GM18502 (cell line): ENCODE data around the gene ACOX2.

Experiments used
- ATAC-seq: cut with Tn5 transposase; IDR thresholded peaks from one replicate; pipeline ENCODE4 v1.9.1; 2021; ENCODE audit warnings: mild to moderate bottlenecking; ENCODE audit not compliant: unreplicated experiment, poor library complexity

Gene ACOX2

DNA sequence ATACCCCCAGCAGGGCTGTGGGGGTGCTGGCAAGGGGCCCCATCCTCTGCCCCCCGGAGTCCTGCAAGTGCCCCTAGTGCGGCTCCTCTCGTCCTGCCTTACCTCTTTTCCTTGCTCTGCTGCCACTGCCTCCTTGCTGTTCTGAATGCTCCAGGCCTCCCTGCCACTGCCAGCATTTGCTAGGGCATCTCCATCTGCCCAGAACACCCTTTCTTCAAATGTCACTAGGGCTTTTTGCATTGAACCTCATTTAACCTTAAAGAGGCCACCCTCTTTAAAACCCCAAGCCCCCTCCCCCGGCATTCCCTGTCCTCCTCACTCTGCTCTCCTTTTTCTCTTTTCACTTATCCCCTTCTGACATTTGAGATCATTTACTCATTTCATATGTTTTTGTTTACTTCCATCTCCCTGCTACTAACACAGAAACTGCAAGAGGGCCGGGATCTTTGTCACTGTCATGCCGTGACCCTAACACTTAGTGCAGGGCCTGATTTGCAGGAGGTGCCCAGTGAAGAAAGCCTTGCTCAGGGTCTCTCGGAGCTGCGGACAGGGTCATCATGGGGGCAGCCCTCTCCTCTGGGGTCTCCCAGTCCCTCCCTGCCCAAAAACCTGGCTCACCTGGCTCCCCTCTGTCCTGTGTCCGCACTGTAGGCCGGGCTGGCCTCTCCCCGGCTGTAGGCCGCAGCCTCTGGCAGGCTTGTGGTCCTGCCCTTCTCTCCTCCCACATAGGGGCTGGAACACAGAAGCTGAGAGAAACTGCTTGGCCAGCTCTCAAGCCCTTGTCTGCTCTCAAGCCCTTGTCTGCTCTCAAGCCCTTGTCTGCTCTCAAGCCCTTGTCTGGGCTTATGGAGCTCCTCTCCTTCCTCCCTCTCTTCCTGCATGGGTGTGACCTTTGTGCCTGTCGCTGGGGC, at the start of gene ACOX2:
TSS of gene ACOX2 (minus strand) at position 690 of the 911 bp plus-strand sequence. CDS start 2,084 bp downstream, outside the sequence.
- ATAC-seq: no peak

DNA sequence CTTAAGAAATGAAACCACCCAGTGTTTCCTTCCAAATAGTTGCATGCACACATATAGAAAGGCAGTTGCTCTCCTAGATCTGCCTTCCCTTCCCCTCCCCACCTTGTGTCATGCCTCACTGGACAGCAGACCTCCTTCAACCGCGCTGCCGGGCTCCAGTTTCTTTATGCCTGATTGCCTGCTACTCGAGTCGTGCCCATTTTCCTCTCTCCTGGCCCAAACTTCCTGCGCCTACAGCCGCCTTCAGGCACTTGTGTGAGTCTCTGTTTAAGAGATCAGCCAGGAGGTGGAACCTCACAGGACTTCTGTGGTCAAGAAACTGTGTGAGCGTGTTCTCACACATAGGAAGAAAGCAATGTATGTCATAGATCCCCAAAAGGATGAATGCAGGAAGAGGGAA, 49.0 kb upstream of the ACOX2 start:
- ATAC-seq: no peak

DNA sequence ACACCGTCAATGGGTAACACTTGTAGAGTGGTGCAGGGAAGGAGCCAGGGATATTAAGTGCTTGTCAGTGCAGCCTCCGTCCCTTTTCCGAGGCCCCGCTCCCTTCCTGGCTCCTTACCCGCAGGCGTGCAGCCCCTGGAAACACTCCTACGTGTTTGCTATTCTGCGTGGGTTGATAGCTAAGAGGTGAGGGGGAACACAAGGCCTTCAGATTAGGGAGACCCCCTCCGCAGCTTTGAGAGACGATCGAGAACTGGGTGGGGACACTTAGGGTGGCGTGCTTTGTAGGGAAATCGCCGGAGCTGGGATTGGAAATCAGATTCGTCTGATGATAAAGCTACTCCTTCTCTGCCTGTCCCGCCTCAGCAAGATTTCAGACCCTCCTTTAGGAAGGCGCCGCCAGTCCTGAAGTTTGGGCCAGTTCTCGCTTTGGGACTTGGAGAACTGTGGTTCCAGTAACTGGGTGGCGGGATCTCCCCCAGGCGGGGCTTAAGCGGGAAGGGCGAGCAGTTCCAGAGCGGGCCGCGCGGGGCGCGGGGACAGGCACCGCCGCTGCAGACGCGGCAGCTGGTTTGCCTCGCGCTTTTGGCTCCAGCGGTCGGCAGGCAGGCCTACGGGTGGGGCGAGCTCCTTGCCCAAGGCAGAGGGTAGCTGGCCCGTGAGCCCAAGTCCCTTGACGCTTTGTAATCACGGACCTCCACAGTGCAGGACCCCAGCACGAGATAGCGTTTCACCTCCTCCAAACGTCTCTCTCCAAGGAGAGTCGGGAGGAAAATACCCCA, 48.2 kb upstream of the ACOX2 start:
- peak; percentile 93 for ATAC-seq

DNA sequence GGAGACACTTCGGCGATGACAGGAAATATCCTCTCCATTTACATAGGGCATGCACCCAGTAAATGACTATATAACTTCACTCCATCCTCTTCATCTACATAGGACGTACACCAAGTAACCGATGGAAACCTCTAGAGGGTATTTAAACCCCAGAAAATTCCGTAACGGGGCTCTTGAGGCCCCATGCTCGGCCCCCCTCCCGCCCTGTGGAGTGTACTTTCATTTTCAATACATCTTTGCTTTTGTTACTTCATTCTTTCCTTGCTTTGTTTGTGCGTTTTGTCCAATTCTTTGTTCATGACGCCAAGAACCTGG, 47.7 kb upstream of the ACOX2 start:
- no peak for ATAC-seq

DNA sequence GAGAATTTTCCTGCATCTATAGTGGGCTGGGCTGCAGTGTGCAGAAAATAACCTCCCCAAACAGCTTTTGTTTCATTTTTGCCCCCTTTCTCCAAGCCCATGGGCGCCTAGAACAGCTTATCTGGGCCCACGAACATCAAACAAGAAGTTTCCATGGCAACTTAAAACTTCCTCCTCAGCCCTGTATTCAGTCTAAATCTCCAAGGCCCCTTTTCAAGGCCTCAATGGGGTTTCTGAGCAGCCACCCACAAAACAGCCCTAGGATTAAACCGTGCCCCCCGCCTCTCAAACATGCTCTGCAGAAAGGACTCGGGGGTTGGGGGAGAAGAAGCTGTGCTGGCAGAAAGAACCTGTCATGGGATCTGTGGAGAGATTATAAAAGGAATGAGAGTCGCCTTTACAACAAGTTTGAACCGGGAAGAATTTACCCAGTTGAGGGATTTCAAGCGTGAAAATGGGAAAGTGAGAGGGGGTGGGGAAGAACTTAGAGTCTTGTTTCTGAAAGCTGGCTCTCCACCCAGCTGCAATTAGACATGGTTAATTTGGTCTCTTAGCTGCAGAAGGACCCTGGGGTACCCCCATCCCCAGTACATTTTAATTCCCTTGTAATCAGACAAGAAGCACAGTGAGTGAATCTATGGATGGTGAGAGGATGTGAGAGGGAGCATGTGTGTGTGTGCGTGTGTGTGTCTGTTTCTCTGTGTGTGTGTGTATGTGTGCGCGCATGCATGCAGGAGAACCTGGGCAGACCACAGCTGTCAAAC, 44.5 kb upstream of the ACOX2 start:
- ATAC-seq: no peak

DNA sequence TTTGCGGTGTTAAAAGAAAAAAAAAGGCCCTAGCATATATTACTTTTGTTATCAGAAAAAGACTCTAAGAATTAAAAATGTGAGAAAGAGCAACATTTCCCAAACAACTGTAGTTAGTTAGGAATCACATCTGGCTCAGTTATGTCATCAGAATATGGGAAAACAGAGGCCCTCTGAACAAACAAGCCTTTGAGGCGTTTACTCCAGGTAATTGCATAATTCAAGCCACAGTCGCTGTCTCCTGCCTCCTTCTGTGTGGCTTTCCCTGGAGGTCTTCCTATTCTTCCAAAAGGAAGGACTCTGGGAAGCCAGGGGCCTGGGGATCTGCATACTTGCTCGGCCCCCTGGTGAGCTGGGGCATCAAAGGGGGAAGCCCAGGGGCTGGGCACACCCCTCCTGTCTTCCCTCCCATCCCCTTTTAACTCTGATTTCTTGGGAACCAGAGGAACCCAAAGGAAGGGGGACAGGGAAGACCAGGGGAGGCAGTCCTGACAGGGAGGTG, 43.9 kb upstream of the ACOX2 start:
- no peak for ATAC-seq

DNA sequence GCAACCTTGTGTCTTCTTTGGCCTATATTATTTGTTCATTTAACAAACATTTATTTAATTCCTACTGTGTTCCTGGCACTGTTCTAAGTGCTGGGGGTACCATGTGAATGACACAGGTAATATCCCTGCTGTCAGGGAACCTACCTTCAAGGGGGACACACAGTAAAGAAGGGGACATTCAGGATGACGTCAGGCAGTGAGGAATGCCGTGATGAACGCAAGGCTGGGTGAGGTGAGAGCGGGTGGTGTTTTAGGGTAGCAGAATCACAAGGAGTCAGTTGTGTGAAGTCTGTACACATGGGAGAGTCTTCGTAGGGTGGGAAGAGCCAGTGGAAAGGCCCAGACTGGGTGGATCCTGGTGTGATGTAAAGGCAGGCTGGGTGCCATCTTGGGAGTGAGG, 41.9 kb upstream of the ACOX2 start:
- no peak for ATAC-seq

DNA sequence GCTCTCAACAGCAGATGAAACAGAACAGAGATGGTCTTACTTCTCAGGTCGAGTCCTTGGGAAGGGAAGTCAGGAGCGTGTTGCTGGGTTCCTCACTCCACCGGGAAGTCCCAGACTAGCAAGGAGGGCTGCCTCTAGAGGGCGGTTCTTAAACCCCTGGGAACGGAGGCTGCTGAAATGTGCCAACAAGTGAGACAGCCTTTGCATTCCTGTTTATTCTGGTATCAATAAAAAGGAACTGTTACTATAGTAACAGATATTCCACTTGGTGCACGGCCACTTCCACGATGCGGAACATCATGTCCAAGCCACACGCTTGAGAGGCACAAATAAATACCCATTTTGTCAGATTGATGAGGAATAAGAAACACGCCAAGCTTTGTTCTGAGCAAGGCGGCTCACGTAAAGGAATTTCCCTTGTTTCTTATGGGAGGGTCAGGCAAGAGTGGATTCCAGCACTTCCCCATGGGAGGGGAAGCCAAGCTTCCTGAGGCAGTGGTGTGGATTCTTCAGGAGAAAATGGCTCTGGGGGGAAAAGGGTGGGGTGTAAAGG, 40.4 kb upstream of the ACOX2 start, which contains the start of gene FAM107A:
TSS of gene FAM107A (minus strand) at position 123 of the 553 bp plus-strand sequence. CDS start 7,531 bp downstream, outside the sequence.
- no peak for ATAC-seq

DNA sequence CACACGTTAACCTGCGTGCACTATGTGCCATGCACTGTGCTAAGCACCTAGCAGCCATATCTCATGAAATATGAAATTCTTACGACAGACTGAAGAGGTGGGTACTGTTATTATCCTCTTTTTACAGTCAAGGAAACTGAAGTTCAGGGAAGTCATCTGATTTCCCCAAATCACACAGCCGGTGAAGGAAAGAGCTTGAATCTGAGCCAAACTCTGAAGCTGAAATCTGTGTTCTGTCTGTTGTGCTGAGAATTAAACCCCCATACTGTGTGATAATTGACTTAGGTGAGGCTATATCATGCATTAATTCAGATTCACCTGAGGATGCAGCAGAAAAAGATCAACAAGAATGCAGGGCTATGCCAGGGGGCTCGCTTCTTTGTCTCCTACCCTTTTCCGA, 39.7 kb upstream of the ACOX2 start:
- no peak for ATAC-seq

DNA sequence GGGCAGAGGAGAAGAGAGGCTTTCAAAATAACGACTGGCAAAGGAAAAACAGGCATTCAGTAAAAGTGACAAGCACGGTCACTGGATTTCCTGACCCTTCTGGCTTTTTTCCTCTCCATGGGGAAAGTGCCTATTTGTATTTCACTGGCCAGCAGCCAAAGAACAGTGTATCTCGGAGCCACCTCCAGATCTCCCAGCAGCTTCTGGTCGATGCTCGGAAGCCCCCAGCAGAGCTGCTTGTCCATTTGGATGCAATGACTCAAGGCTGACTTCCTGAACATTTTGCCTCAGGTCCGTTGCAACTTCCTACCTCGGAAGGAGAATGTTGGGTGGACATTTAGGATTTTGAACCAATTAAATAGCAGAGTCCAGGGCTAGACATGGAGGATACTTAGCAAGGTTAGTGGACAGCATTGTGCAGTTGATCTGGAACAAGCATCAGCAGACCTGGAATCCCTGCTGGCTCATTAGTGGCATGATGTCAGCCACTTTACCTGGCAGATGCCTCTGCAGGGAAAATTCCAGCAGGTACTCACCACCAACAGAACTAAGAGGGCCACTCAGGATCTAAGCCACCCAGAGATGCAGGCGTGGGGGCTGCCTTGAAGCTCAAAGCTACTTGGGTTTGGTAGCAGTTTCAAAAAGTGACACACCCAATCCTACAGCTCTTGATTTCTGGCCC, 39.1 kb upstream of the ACOX2 start:
- no peak for ATAC-seq

DNA sequence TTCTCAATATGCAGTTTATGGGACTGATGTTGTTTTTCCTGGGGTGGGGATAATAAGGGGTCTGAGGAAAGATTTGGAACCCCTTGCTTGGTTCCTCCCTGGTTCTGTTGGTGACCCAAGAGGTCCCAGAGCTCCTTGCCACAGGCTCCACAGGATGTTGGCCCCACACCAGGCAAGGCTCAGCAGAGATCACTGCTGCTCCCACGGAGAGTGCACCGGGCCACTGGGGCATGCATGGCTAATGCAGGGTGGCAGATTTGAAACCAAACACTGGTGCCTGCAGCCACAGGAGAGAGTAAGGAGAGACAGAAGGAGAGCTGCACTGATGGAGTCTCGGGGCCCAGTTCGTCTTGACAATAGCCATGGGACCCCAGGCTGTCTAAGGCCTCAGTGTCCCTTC, 37.7 kb upstream of the ACOX2 start:
- ATAC-seq: no peak

DNA sequence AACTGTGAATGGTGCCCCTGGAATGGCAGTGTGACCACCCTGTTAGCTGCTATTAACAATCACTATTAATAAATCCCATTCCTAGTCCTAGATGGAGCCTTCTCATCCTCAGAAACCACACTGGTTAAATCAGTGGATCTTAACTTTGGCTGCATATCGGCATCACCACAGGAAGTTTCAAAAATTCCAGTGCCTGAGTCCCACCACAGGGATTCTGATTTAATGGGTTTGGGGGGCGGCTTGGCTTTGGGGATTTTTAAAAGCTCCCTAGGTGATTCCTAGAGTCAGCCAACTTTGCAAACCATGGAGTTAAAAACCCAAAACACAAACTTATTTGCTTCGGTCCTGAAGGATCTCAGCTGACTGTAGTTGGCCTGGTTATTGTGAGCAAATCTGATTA, 37.1 kb upstream of the ACOX2 start:
- ATAC-seq: no peak

DNA sequence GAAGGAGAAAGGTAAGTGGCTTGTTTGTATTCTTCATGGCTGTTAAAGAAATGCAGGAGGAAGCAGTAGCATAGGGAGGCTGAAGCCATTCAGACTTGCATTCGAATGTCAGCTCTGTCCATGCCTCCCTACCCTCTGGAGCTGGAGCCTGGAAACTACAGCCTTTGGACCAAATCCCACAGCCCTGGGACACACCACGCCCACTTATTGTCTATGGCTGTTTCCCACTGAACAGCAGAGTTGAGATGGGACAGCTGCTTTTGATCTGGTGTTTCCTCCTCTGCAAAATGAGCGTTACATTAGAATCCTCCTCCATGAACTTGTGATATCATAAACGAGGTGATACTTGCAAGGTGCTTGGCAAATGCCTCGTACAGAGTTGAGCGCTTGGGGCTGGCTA, 36.6 kb upstream of the ACOX2 start:
- ATAC-seq: no peak

DNA sequence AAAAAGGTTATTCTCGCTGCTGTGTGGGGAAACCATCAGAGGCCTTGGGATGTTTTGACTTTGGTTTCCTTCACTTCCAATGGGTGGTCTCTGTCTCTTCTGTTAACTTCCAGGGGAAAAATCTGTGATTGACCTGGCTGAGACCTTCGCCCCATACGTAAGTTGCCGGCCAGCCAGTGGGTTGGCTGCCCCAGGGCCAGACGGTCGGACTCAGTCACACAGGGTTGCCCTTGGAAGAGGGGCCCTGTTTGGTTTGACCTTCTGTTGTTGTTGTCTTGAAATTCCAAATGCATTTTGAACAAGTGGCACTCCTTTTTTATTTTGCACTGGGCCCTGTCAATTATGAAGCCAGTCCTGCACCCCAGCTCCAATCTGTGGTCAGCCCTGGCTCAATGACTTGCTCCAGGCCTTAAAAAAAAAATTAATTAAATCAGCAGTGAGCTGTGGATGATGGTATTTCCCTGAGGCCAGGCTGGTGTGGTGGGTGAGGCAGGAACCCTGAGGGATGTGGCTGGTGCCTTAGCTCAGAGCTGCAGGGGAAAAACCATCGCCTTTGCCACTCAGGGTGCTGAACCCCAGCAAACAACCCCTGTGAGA, 35.7 kb upstream of the ACOX2 start:
- no peak for ATAC-seq

DNA sequence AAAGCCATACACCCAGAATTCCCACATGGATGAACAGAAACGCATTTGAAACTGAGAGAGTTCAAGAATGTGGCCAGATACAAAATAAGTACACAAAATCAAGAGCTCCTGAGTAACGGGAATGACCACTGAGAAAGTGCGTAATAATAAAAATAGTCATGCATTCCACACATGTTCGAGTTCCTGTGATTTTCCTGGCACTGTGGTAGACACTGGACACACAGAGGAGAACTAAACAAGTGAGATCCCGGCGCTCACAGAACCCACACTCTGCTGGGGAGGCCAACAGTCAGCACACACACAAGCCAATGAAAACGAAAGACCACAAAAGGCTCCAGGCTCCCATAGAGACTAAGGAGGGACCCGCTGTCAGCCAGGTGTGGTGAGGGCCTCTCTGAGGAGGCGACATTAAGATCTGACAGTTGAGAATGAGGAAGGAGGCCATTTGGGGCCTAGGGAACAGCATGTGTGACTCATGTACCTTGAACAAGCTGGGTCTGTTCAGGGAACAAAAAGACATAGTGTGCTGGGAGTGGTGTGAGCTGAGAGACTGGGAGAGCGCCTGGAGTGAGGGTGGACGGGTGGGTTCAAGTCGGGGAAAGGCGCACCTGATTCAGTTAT, 35.1 kb upstream of the ACOX2 start:
- ATAC-seq: no peak

DNA sequence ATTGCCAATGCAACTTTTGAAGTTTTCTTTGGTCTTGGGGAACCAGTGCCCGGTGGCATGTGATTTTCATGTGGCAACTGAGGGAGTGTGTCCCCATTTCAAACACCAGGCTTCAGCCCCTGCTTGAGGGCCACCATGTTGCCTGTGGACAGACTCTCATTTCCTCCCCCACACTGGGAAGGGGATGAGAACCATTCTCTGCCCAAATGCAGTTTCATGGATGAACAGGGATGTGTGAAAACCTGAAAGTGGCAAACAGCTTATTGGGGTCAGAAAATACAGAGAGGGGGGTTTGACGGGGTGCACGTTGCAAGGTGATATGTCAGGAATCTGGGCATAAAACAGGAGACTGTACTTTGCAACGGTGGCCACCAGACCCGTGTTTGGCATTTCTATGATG, 33.9 kb upstream of the ACOX2 start:
- no peak for ATAC-seq

DNA sequence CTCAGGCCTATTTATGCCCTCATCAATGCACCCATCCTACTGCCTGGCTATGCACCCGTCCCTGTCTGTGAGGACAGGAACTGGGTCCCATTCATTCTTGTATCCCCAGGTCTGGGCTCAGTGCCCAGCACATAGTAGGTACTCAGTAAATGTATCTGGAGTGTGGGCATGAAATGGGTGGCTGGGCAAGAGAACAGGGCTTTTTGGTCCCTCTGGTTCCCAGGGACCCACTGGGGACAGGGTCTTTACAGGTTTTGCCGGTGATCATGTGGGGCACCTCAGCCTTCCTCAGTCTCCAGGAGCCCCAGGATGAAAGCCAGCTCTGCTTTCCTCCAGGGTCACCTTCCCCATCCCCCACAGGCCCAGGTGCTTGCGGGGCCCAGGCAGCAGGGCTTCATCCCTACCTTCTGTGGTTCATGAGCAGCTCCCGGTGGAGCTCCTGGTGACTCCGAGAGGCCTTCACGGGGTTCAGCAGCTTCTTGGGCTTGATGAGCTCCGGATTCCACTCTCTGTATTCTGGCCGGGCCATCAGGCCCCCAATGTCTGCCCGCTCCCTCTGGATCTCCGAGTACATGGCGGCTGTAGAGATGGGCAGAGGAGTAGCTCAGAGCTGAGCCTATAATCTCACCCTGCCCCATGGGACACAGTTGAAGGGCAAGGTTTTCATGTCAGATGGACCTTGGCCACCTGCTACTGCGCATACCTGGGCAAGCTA, 32.5 kb upstream of the ACOX2 start:
- ATAC-seq: no peak

DNA sequence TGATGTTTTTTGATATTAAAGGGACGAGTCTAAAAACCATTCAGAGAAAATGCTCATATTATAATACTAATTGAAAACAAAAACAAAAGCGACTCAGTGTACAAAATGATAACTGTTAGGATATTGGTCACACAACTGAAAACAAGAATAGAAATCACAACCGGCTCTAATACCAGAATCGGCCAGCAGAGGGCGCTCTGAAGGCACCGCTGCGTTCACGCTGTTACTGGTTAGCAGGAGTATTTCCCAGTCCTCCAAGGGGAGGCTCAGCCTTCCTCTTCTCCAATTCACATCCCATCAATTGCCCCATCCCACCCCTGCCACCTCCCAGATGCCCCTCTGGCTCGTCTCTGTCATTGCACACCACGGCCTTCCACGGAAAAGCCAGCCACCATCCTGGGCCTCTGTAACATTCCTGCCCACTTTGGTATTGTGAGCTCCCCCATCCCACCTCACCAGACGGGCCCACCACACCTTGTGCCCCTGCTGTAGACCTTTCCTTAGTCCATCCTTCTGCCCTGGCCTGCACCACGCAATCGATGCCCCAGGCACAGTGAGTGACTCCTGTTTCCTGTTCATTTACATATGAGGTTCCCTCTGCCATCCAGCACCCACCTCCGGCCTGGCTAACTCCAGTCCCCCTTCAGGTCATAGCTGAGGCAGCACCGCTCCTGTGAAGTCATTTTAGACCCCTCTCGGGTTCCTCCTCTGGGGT, 31.7 kb upstream of the ACOX2 start:
- peak; percentile 61 for ATAC-seq
